NT2/D1 (cell line): ENCODE data around the gene ANKRD9.

Experiments used
- DNase-seq: peaks from one replicate; pipeline ENCODE4 v3.0.0-alpha.2; 2011; ENCODE audit warnings: low read depth, low spot score
- H3K27me3 ChIP-seq: 2 replicates; pipeline ENCODE4 v1.6.0; 2011; ENCODE audit warnings: mild to moderate bottlenecking; ENCODE audit not compliant: insufficient read length, insufficient read depth
- H3K36me3 ChIP-seq: 2 replicates; pipeline ENCODE4 v1.6.1; 2011; ENCODE audit warnings: mild to moderate bottlenecking, low read length, mixed read lengths; ENCODE audit not compliant: insufficient read depth, insufficient read length
- H3K4me1 ChIP-seq: 2 replicates; pipeline ENCODE4 v1.5.1; 2011; ENCODE audit not compliant: insufficient read depth, insufficient read length
- H3K4me3 ChIP-seq: 2 replicates; pipeline ENCODE4 v1.5.1; 2011; ENCODE audit warnings: low read depth; ENCODE audit not compliant: insufficient read length
- H3K9ac ChIP-seq: 2 replicates; pipeline ENCODE4 v1.6.0; 2011; ENCODE audit warnings: low read depth; ENCODE audit not compliant: insufficient read length
- H3K9me3 ChIP-seq: 2 replicates; pipeline ENCODE4 v1.5.1; 2011; ENCODE audit warnings: mild to moderate bottlenecking, low read length; ENCODE audit not compliant: insufficient read depth
- SUZ12 ChIP-seq: IDR thresholded peaks from 2 replicates; pipeline ENCODE4 v1.6.1; 2011; ENCODE audit not compliant: insufficient read length, insufficient read depth; ENCODE audit errors: extremely low read depth
- YY1 ChIP-seq: IDR thresholded peaks from 2 replicates; pipeline ENCODE4 v1.6.1; 2011; ENCODE audit not compliant: insufficient read length, insufficient read depth
- ZNF274 ChIP-seq: IDR thresholded peaks from 2 replicates; pipeline ENCODE4 v1.6.1; 2011; ENCODE audit warnings: mild to moderate bottlenecking, low read depth, low read length

Gene ANKRD9

GRCh38 chr14:102506626-102506925, 3.0 kb downstream of the ANKRD9 start:
- TF ChIP-seq SUZ12 (no peak), ZNF274 (no peak), YY1 (no peak)

GRCh38 chr14:102505775-102506625, 3.6 kb downstream of the ANKRD9 start:
- H3K27me3 ChIP-seq, result no peaks in the 10 kb centered on the region
- H3K9me3 ChIP-seq, result no peaks in the 10 kb centered on the region
- peaks cover 7% of the 10 kb centered on the region for H3K4me1 ChIP-seq
- no peak overlapping the region for H3K9ac ChIP-seq
- TF ChIP-seq ZNF274 (no peak), SUZ12 (no peak), YY1 (no peak)
- peaks cover 25% of the 10 kb centered on the region for H3K36me3 ChIP-seq
- H3K4me3 ChIP-seq, result no peak overlapping the region
- no peak for DNase-seq

More at GRCh38 chr14:102506626-102506925, 3.0 kb downstream of the ANKRD9 start:
- Histone ChIP-seq H3K4me3 (no peak overlapping the region), H3K27me3 (no peaks in the 10 kb centered on the region), H3K9me3 (no peaks in the 10 kb centered on the region), H3K4me1 (peaks cover 11% of the 10 kb centered on the region), H3K36me3 (peaks cover 25% of the 10 kb centered on the region), H3K9ac (no peak overlapping the region)
- DNase-seq, result no peak

GRCh38 chr14:102505000-102505619, 4.5 kb downstream of the ANKRD9 start:
- Histone ChIP-seq H3K27me3 (no peaks in the 10 kb centered on the region), H3K4me1 (peaks cover 4% of the 10 kb centered on the region), H3K36me3 (peaks cover 25% of the 10 kb centered on the region), H3K9ac (no peak overlapping the region), H3K4me3 (no peak overlapping the region), H3K9me3 (no peaks in the 10 kb centered on the region)
- no peak for DNase-seq
- TF ChIP-seq SUZ12 (no peak), YY1 (no peak), ZNF274 (no peak)

- DNase-seq, result no peak
- H3K4me1 ChIP-seq, result peaks cover 4% of the 10 kb centered on the region
- peaks cover 25% of the 10 kb centered on the region for H3K36me3 ChIP-seq
- no peaks in the 10 kb centered on the region for H3K27me3 ChIP-seq
- TF ChIP-seq SUZ12, result no peak
- H3K4me3 ChIP-seq, result no peak overlapping the region
- H3K9me3 ChIP-seq, result no peaks in the 10 kb centered on the region
- H3K9ac ChIP-seq, result no peak overlapping the region
These were observed 5.1 kb downstream of the ANKRD9 start for GRCh38 chr14:102504328-102504999.

- no peak for DNase-seq
- Histone ChIP-seq H3K27me3 (no peaks in the 10 kb centered on the region), H3K9me3 (no peaks in the 10 kb centered on the region), H3K9ac (no peak overlapping the region), H3K4me3 (no peak overlapping the region), H3K4me1 (peaks cover 4% of the 10 kb centered on the region), H3K36me3 (peaks cover 30% of the 10 kb centered on the region)
- TF ChIP-seq SUZ12 (no peak), YY1 (no peak)
These were observed 5.8 kb downstream of the ANKRD9 start for GRCh38 chr14:102503641-102504327.

- no peaks in the 10 kb centered on the region for H3K4me1 ChIP-seq
- no peak for DNase-seq
- peaks cover 37% of the 10 kb centered on the region for H3K36me3 ChIP-seq
- no peaks in the 10 kb centered on the region for H3K9me3 ChIP-seq
- H3K9ac ChIP-seq, result no peak overlapping the region
- no peaks in the 10 kb centered on the region for H3K27me3 ChIP-seq
- no peak overlapping the region for H3K4me3 ChIP-seq
- no peak for TF ChIP-seq ZNF274
- no peak for TF ChIP-seq YY1
- TF ChIP-seq SUZ12, result no peak
These were observed 7.0 kb downstream of the ANKRD9 start for GRCh38 chr14:102502571-102502970.

- H3K4me1 ChIP-seq, result no peaks in the 10 kb centered on the region
- no peak for TF ChIP-seq ZNF274
- no peak for TF ChIP-seq SUZ12
- no peak for TF ChIP-seq YY1
- H3K36me3 ChIP-seq, result peaks cover 31% of the 10 kb centered on the region
- H3K27me3 ChIP-seq, result no peaks in the 10 kb centered on the region
- no peaks in the 10 kb centered on the region for H3K9me3 ChIP-seq
- no peak for DNase-seq
- H3K9ac ChIP-seq, result no peak overlapping the region
- no peak overlapping the region for H3K4me3 ChIP-seq
These were observed 7.7 kb downstream of the ANKRD9 start for GRCh38 chr14:102501751-102502315.
